ENCODE measurements around the gene BORCS5.

BORCS5 gene

DNA sequence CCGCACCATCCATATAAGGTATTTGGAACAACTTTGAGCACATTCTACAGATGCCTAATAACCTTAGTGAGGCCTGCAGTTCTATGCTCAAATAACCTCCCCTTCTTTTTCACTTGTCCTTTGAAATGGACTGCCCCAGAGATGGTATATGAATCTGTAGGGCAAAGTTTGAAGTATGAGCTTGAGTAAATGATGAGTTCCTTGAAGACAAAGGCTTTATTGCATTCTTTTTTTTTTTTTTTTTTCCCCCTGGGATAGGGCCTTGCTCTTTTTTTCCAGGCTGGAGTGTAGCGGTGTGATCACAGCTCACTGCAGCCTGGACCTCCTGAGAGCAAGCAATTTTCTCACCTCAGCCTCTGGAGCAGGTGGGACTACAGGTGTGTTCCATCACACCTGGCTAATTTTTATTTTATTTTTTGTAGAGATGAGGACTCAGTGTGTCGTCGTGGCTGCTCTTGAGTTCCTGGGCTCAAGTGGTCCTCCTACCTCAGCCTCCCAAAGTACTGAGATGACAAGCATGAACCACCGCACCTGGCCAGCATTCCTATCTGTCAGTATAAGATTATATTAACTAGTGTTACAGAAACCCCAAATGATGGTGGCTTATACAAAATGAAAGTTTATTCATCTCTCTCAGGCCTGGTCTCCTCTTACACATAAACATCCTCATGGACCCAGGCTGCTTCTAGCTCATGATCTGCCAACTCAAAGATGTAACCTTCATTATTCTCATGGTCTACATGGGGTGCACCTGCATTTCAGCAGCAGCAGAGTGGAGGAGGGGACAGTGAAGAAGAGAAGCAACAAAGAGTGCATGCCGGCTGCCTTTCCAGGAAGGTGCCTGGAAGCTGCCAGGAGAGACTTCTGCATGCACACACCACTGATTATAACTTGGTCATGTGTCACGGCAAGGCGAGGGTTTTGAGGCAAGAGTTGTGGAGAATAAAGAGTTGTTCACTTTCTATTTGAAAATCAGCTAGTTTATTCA lies 104.4 kb downstream of the BORCS5 start:
- Histone ChIP-seq H3K9me2 (replicated peaks; ENCODE audit: control insufficient read depth, low read length) (no peaks in the 10 kb centered on the region), H3K27me3 (ENCODE audit: control insufficient read depth, low read length) (no peaks in the 10 kb centered on the region), H3F3A (ENCODE audit: control insufficient read depth, insufficient read depth) (no peaks in the 10 kb centered on the region), H3K27ac (ENCODE audit: low read depth, low read length) (no peak overlapping the region), H3K79me2 (ENCODE audit: control insufficient read depth, low read length) (no peaks in the 10 kb centered on the region), H4K20me1 (ENCODE audit: control insufficient read depth, insufficient read depth, low read depth, low read length) (no peaks in the 10 kb centered on the region), H3K4me2 (ENCODE audit: low read length) (no peak overlapping the region), H3K4me1 (ENCODE audit: control insufficient read depth, low read length) (no peaks in the 10 kb centered on the region), H3K4me3 (ENCODE audit: low read length) (no peak overlapping the region), H3K36me3 (ENCODE audit: control insufficient read depth, low read length) (no peaks in the 10 kb centered on the region), H3K9me3 (ENCODE audit: control insufficient read depth, insufficient read depth, low read length) (no peaks in the 10 kb centered on the region)
- TF ChIP-seq EZH2phosphoT487 (IDR thresholded peaks at IDR 0.05; ENCODE audit: borderline replicate concordance, low read length) (no peak), CTCF (IDR thresholded peaks at IDR 0.05; ENCODE audit: low read depth, low read length, poor library complexity, severe bottlenecking) (no peak)

GRCh38 chr12:12461923-12462315 lies 105.0 kb downstream of the BORCS5 start:
- TF ChIP-seq CTCF (IDR thresholded peaks at IDR 0.05; ENCODE audit: low read depth, low read length, poor library complexity, severe bottlenecking) (no peak), EZH2phosphoT487 (IDR thresholded peaks at IDR 0.05; ENCODE audit: borderline replicate concordance, low read length) (no peak)
- H3K4me2 ChIP-seq (ENCODE audit: low read length), result no peak overlapping the region
- H3K79me2 ChIP-seq (ENCODE audit: control insufficient read depth, low read length), result no peaks in the 10 kb centered on the region

GRCh38 chr12:12465522-12465921 lies 108.6 kb downstream of the BORCS5 start:
- H3K4me1 ChIP-seq (ENCODE audit: control insufficient read depth, low read length), result no peaks in the 10 kb centered on the region
- H3K36me3 ChIP-seq (ENCODE audit: control insufficient read depth, low read length), result no peaks in the 10 kb centered on the region
- TF ChIP-seq EZH2phosphoT487 (IDR thresholded peaks at IDR 0.05; ENCODE audit: borderline replicate concordance, low read length) (no peak), CTCF (IDR thresholded peaks at IDR 0.05; ENCODE audit: low read depth, low read length, poor library complexity, severe bottlenecking) (no peak)
- no peak overlapping the region for H3K27ac ChIP-seq (ENCODE audit: low read depth, low read length)
- H3K4me3 ChIP-seq (ENCODE audit: low read length), result no peak overlapping the region
- no peak overlapping the region for H3K4me2 ChIP-seq (ENCODE audit: low read length)
- H3F3A ChIP-seq (ENCODE audit: control insufficient read depth, insufficient read depth), result no peaks in the 10 kb centered on the region
- H3K9me2 ChIP-seq (replicated peaks; ENCODE audit: control insufficient read depth, low read length), result no peaks in the 10 kb centered on the region
- no peaks in the 10 kb centered on the region for H3K9me3 ChIP-seq (ENCODE audit: control insufficient read depth, insufficient read depth, low read length)
- H3K79me2 ChIP-seq (ENCODE audit: control insufficient read depth, low read length), result no peaks in the 10 kb centered on the region
- H4K20me1 ChIP-seq (ENCODE audit: control insufficient read depth, insufficient read depth, low read depth, low read length), result no peaks in the 10 kb centered on the region
- no peaks in the 10 kb centered on the region for H3K27me3 ChIP-seq (ENCODE audit: control insufficient read depth, low read length)

More at GRCh38 chr12:12461923-12462315, 105.0 kb downstream of the BORCS5 start:
- Histone ChIP-seq H3F3A (ENCODE audit: control insufficient read depth, insufficient read depth) (no peaks in the 10 kb centered on the region), H4K20me1 (ENCODE audit: control insufficient read depth, insufficient read depth, low read depth, low read length) (no peaks in the 10 kb centered on the region), H3K27ac (ENCODE audit: low read depth, low read length) (no peak overlapping the region), H3K36me3 (ENCODE audit: control insufficient read depth, low read length) (no peaks in the 10 kb centered on the region), H3K27me3 (ENCODE audit: control insufficient read depth, low read length) (no peaks in the 10 kb centered on the region), H3K9me3 (ENCODE audit: control insufficient read depth, insufficient read depth, low read length) (no peaks in the 10 kb centered on the region), H3K9me2 (replicated peaks; ENCODE audit: control insufficient read depth, low read length) (no peaks in the 10 kb centered on the region), H3K4me1 (ENCODE audit: control insufficient read depth, low read length) (no peaks in the 10 kb centered on the region), H3K4me3 (ENCODE audit: low read length) (no peak overlapping the region)
